ENCODE results near the gene PPARD.

DNA sequence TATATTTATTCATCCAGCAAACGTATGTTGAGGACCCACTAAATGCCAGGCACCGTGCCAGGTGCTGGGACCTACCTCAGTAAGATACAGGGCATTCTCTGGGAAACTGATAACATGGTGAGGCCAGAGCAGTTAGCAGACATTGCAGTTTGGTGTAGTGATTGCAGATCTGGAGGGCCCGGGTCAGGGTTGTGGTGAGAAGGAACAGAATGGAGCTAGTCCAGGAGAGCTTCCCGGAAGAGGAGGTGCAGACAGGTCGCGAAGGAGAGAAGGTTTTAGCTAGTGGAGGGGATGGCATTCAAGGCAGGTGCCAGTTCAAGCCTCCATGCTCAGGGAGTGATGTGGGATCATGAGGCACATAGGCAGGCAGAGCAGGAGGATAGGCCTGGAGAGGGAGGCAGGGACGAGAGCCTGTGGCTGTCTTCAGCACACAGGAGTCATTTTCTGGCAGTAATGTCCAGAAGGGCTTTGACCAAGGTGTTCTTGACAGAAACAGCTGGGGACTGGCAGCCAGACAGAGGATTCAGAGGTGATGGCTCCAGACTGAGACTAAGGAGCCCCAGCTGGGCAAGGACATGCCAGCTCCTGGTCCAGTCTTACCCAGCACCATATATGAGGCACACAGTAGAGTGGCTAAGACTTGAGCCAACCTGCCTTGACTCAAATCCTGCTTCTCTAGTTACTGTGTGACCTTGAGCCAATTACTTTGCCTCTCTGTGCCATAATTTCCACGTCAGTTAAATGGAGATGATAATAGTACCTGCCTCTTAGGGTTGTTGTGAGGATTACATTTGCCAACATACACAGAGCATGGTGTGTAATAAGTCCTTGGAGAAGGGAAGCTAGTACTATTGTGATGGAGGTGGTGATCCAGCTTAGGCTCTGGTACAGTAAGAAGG lies 61.4 kb downstream of the PPARD start:
- TF ChIP-seq, protein P1, sequence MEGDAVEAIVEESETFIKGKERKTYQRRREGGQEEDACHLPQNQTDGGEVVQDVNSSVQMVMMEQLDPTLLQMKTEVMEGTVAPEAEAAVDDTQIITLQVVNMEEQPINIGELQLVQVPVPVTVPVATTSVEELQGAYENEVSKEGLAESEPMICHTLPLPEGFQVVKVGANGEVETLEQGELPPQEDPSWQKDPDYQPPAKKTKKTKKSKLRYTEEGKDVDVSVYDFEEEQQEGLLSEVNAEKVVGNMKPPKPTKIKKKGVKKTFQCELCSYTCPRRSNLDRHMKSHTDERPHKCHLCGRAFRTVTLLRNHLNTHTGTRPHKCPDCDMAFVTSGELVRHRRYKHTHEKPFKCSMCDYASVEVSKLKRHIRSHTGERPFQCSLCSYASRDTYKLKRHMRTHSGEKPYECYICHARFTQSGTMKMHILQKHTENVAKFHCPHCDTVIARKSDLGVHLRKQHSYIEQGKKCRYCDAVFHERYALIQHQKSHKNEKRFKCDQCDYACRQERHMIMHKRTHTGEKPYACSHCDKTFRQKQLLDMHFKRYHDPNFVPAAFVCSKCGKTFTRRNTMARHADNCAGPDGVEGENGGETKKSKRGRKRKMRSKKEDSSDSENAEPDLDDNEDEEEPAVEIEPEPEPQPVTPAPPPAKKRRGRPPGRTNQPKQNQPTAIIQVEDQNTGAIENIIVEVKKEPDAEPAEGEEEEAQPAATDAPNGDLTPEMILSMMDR (IDR thresholded peaks at IDR 0.05) = no peak
- no peak for TF ChIP-seq EP300 (IDR thresholded peaks at IDR 0.05)
